ENCODE data around the gene DHRS12. TPM values are rescaled to one million over a fixed set of nuclear protein-coding genes. Genes with fewer than 3 reads are reported as not detected.

The DHRS12 gene
- total and polyA plus RNA-seq, 8 donors, result 13.8 to 39.4 (median 26.5) TPM

DNA sequence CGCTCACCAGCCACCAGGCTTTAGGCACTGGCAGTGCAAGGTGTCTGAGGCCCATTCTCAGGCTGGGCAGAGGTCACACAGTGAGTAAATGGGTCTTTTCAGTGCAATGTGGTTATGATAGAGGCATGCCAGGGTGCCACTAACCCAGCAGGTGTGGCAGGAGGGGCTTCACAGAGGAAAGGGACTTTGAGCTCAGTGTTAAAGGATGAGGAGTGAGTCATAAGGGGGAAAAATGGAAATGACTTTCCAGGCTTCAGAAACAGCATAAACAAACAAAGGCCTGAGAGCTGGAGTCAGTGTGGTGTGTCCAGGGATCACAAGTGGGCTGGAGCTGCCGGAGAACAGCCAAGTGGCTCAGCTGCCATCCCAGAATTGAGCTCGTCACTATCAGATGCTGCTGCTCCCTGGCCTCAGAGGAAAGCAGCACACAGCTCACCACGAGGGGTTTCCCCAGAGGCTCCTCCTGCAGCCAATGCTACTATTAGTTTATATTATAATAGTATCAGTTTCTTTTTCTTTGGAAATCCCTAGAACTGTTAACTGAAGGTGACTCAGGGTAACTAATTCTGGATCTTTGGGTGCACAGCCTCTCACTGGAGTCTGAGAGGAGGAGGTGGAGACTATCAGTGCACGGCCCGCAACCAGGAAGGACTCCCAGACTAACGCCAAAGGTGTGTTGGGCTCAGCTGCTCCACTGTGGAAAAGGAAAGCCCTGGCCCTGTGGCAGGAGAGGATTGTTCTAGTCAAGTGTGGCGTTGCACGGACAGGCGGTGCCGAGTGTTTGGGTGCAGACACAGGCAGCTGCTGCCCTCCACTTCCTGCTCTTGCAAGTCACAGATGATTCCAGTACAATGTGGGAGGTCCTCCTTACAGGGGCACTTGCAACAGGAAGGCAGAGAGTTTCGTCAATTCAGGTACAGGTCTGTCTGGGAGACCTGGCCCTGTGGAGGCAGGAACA, 39.5 kb downstream of the DHRS12 start:
- no peaks in the 10 kb centered on the region for H3K9me3 ChIP-seq
- no peak overlapping the region for H3K4me3 ChIP-seq
- DNase-seq (peak; percentile 73 to 89 (median 81)), ATAC-seq (peak; percentile 83 to 92 (median 88)), FAIRE-seq (no peak)
- H3K36me3 ChIP-seq, result peaks cover 0 to 22% (median 0%) of the 10 kb centered on the region in 3 donors
- intact Hi-C loops (cut with DNase I), result no loop called here
- 30 to 38% methylated on average over 12 of the region's 12 CpGs for WGBS, 2 donors
- H3K27ac ChIP-seq, result peak overlapping the region; percentile 67 to 75 (median 73)
- TF ChIP-seq, protein P1, sequence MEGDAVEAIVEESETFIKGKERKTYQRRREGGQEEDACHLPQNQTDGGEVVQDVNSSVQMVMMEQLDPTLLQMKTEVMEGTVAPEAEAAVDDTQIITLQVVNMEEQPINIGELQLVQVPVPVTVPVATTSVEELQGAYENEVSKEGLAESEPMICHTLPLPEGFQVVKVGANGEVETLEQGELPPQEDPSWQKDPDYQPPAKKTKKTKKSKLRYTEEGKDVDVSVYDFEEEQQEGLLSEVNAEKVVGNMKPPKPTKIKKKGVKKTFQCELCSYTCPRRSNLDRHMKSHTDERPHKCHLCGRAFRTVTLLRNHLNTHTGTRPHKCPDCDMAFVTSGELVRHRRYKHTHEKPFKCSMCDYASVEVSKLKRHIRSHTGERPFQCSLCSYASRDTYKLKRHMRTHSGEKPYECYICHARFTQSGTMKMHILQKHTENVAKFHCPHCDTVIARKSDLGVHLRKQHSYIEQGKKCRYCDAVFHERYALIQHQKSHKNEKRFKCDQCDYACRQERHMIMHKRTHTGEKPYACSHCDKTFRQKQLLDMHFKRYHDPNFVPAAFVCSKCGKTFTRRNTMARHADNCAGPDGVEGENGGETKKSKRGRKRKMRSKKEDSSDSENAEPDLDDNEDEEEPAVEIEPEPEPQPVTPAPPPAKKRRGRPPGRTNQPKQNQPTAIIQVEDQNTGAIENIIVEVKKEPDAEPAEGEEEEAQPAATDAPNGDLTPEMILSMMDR (IDR thresholded peaks at IDR 0.05), result no peak
- peaks cover 18 to 26% (median 19%) of the 10 kb centered on the region in 3 donors for H3K4me1 ChIP-seq
- H3K27me3 ChIP-seq, result no peaks in the 10 kb centered on the region

DNA sequence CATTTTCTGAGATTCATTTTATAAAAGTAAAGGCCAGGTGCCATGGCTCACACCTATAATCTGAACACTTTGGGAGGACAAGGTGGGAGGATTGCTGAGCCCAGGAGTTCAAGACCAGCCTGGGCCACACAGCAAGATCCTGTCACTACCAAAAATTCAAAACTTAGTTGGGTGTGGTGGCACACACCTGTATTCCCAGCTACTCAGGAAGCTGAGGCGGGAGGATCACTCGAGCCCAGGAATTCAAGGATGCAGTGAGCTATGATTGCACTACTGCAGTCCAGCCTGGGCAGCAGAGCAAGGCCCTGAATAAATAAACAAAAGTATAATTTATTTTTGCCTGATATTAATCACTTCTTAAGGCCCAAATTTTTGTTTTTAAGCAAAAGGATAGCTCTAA, 40.5 kb downstream of the DHRS12 start:
- no peaks in the 10 kb centered on the region for H3K9me3 ChIP-seq
- peak overlapping the region in 3 of 4 donors; percentile 67 to 74 (median 72) for H3K27ac ChIP-seq
- peaks cover 10 to 17% (median 12%) of the 10 kb centered on the region in 3 donors for H3K4me1 ChIP-seq
- 84 to 85% methylated on average over 2 of the region's 2 CpGs for WGBS, 2 donors
- intact Hi-C loops (cut with DNase I), result no loop called here
- TF ChIP-seq, protein P1 (IDR thresholded peaks at IDR 0.05), result no peak
- DNase-seq, result no peak
- H3K27me3 ChIP-seq, result no peaks in the 10 kb centered on the region
- ATAC-seq, result no peak
- H3K36me3 ChIP-seq, result peaks cover 0 to 32% (median 3%) of the 10 kb centered on the region in 3 donors
- no peak for FAIRE-seq
- H3K4me3 ChIP-seq, result no peak overlapping the region

DNA sequence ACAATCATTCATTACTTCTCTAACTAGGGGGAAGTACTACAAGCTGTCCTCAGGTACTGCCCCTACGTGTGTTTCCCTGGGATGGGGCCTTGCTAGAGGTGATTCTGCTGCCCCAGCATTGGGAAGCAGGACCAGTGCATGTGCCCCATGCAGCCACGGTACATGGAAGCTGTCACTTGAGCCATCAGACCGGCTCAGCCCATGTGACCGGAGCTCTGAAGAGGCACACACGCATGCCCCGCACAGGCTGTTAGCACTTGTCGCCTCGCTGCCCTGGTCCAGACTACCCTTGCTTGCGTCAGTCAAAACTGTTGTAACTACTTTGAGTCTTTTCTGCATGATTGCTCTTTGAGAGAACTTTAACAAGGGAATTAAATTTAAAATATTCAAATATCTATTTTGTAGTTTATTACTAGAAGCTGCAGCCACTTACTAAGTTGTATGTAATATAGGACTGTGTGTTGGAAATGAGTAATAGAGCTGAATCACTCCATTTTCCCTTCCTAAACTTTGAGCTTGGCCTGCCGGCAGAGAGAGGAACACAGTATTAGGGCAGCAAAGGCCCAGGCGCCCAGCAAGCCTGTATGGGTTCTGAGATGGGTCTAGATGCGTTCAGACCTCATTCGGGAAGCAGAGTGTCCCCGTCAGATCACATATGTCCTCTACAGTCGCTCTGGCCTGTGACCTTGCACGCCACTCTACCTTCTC, 42.2 kb downstream of the DHRS12 start:
- H3K4me3 ChIP-seq, result no peak overlapping the region
- DNase-seq (no peak), FAIRE-seq (no peak), ATAC-seq (no peak)
- H3K27ac ChIP-seq, result no peak overlapping the region
- TF ChIP-seq, protein P1 (IDR thresholded peaks at IDR 0.05), result no peak
- H3K9me3 ChIP-seq, result no peaks in the 10 kb centered on the region
- peaks cover 10 to 17% (median 12%) of the 10 kb centered on the region in 3 donors for H3K4me1 ChIP-seq
- no peaks in the 10 kb centered on the region for H3K27me3 ChIP-seq
- H3K36me3 ChIP-seq, result peaks cover 0 to 44% (median 14%) of the 10 kb centered on the region in 3 donors
- 95 to 98% methylated on average over 16 of the region's 16 CpGs for whole genome bisulfite sequencing, 2 donors
- intact Hi-C loops (cut with DNase I), result no loop called here

DNA sequence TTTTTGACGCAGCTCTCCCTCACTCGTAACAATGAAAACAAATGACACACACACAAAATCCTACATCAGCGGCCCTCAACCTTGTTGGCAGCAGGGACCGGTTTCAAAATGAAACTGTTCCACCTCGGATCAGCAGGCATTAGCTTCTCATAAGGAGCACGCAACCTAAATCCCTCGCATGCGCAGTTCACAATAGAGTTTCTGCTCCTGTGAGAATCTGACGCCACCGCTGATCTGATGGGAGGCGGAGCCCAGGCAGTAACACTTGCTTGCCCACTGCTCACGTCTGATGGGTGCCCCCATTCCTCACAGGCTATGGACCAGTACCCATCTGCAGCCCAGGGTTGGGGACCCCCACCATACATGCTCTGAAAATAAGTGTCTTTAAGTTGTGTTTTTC, 43.4 kb downstream of the DHRS12 start:
- TF ChIP-seq, protein P1 (IDR thresholded peaks at IDR 0.05), result no peak
- DNase-seq (no peak), FAIRE-seq (no peak), ATAC-seq (no peak)
- intact Hi-C loops (cut with DNase I), result no loop called here
- peaks cover 8 to 17% (median 10%) of the 10 kb centered on the region in 3 donors for H3K4me1 ChIP-seq
- peaks cover 0 to 44% (median 22%) of the 10 kb centered on the region in 3 donors for H3K36me3 ChIP-seq
- H3K9me3 ChIP-seq, result no peaks in the 10 kb centered on the region
- H3K27ac ChIP-seq, result no peak overlapping the region
- no peak overlapping the region for H3K4me3 ChIP-seq
- H3K27me3 ChIP-seq, result no peaks in the 10 kb centered on the region
- WGBS, 2 donors, result 92 to 93% methylated on average over 12 of the region's 12 CpGs

Data from pancreas (tissue), 10 donors.